Vagina (tissue), 2 donors: ENCODE measurements around the gene DNAI2.

Experiments
- CTCF ChIP-seq, 3 experiments: fragments of 450-650 bp in 2 of 3; fragments of 200-600 bp in 1 of 3; sonication (generic) in 1 of 3; IDR thresholded peaks; one replicate each; pipeline ENCODE4 v1.5.1; 2017 to 2019; ENCODE audit warnings: antibody characterized with exemption in 3 of 3, mild to moderate bottlenecking in 2 of 3, moderate library complexity in 2 of 3
- POLR2AphosphoS5 ChIP-seq, 2 donors: sonication (generic); formaldehyde crosslinking; IDR thresholded peaks; one replicate each; pipeline ENCODE4 v1.9.0; 2017; ENCODE audit warnings: antibody characterized with exemption in 2 of 2, mild to moderate bottlenecking in 2 of 2, low read depth in 1 of 2; ENCODE audit not compliant: insufficient read depth in 1 of 2

GRCh38 chr17:74268558-74268957, 5.5 kb upstream of the DNAI2 start:
- TF ChIP-seq CTCF (IDR thresholded peaks at IDR 0.05): no peak
- TF ChIP-seq POLR2AphosphoS5 (IDR thresholded peaks at IDR 0.05; ENCODE audit: insufficient read depth in 1 of 2, low read depth in 1 of 2): no peak
